HUES6 (cell line): ENCODE data around the gene TSPAN9.

Source experiments
- H3K27ac ChIP-seq: 2 replicates; pipeline ENCODE4 v1.7.0; 2013; ENCODE audit warnings: low read depth, mild to moderate bottlenecking, low read length, inconsistent platforms
- H3K27me3 ChIP-seq: 2 replicates; pipeline ENCODE4 v1.6.1; 2013; ENCODE audit warnings: low read length; ENCODE audit not compliant: control insufficient read depth, insufficient read depth
- H3K36me3 ChIP-seq: 2 replicates; pipeline ENCODE4 v1.6.1; 2013; ENCODE audit warnings: low read length; ENCODE audit not compliant: control insufficient read depth, insufficient read depth
- H3K4me1 ChIP-seq: 2 replicates; pipeline ENCODE4 v1.6.1; 2013; ENCODE audit warnings: low read length; ENCODE audit not compliant: control insufficient read depth, insufficient read depth
- H3K4me3 ChIP-seq: 2 replicates; pipeline ENCODE4 v1.5.1; 2013; ENCODE audit warnings: low read depth, low read length
- H3K9ac ChIP-seq: one replicate; pipeline ENCODE4 v1.6.1; 2013; ENCODE audit warnings: mild to moderate bottlenecking, low read length
- H3K9me3 ChIP-seq: 2 replicates; pipeline ENCODE4 v1.6.1; 2013; ENCODE audit warnings: low read depth, low read length; ENCODE audit not compliant: control insufficient read depth, insufficient read depth

Gene TSPAN9

GRCh38 chr12:3259973-3260372 is 182.8 kb downstream of the TSPAN9 start:
- no peaks in the 10 kb centered on the region for H3K36me3 ChIP-seq

GRCh38 chr12:3261782-3262359 is 184.7 kb downstream of the TSPAN9 start:
- Histone ChIP-seq H3K4me3 (no peak overlapping the region), H3K36me3 (no peaks in the 10 kb centered on the region), H3K27me3 (no peaks in the 10 kb centered on the region), H3K9ac (no peak overlapping the region), H3K9me3 (no peaks in the 10 kb centered on the region), H3K27ac (no peak overlapping the region), H3K4me1 (0 out of 2 replicates have a peak, but pooled peaks cover 4% of the 10 kb centered on the region)

More at GRCh38 chr12:3259973-3260372, 182.8 kb downstream of the TSPAN9 start:
- no peak overlapping the region for H3K27ac ChIP-seq
- H3K27me3 ChIP-seq = no peaks in the 10 kb centered on the region
- H3K9me3 ChIP-seq = no peaks in the 10 kb centered on the region
- H3K4me1 ChIP-seq = peaks cover 4% of the 10 kb centered on the region; the same call in 1 of the 2 replicates
- H3K4me3 ChIP-seq = no peak overlapping the region
- H3K9ac ChIP-seq = no peak overlapping the region

- Histone ChIP-seq H3K9me3 (no peaks in the 10 kb centered on the region), H3K4me1 (no peaks in the 10 kb centered on the region), H3K27me3 (no peaks in the 10 kb centered on the region), H3K4me3 (no peak overlapping the region), H3K27ac (no peak overlapping the region), H3K9ac (no peak overlapping the region), H3K36me3 (no peaks in the 10 kb centered on the region)
These were observed 185.3 kb downstream of the TSPAN9 start for GRCh38 chr12:3262470-3262869.

GRCh38 chr12:3263282-3263681 is 186.1 kb downstream of the TSPAN9 start:
- Histone ChIP-seq H3K9ac (no peak overlapping the region), H3K36me3 (no peaks in the 10 kb centered on the region), H3K27ac (no peak overlapping the region), H3K9me3 (no peaks in the 10 kb centered on the region), H3K4me1 (no peaks in the 10 kb centered on the region), H3K27me3 (no peaks in the 10 kb centered on the region), H3K4me3 (no peak overlapping the region)

GRCh38 chr12:3263939-3264922 is 187.1 kb downstream of the TSPAN9 start:
- H3K27ac ChIP-seq = no peak overlapping the region
- no peaks in the 10 kb centered on the region for H3K27me3 ChIP-seq
- H3K9me3 ChIP-seq = no peaks in the 10 kb centered on the region
- H3K4me1 ChIP-seq = no peaks in the 10 kb centered on the region
- H3K4me3 ChIP-seq = no peak overlapping the region
- H3K36me3 ChIP-seq = no peaks in the 10 kb centered on the region
- H3K9ac ChIP-seq = no peak overlapping the region

GRCh38 chr12:3265406-3265805 is 188.2 kb downstream of the TSPAN9 start:
- no peak overlapping the region for H3K4me3 ChIP-seq
- H3K4me1 ChIP-seq = no peaks in the 10 kb centered on the region
- no peaks in the 10 kb centered on the region for H3K36me3 ChIP-seq
- H3K9ac ChIP-seq = no peak overlapping the region
- no peak overlapping the region for H3K27ac ChIP-seq
- H3K9me3 ChIP-seq = no peaks in the 10 kb centered on the region
- no peaks in the 10 kb centered on the region for H3K27me3 ChIP-seq

- H3K4me1 ChIP-seq = no peaks in the 10 kb centered on the region
- no peaks in the 10 kb centered on the region for H3K36me3 ChIP-seq
- no peak overlapping the region for H3K9ac ChIP-seq
- no peak overlapping the region for H3K4me3 ChIP-seq
- no peaks in the 10 kb centered on the region for H3K27me3 ChIP-seq
- H3K27ac ChIP-seq = no peak overlapping the region
- H3K9me3 ChIP-seq = no peaks in the 10 kb centered on the region
These were observed 189.5 kb downstream of the TSPAN9 start for GRCh38 chr12:3266638-3267037.

GRCh38 chr12:3267690-3268089 is 190.5 kb downstream of the TSPAN9 start:
- H3K27me3 ChIP-seq = no peaks in the 10 kb centered on the region

DNA sequence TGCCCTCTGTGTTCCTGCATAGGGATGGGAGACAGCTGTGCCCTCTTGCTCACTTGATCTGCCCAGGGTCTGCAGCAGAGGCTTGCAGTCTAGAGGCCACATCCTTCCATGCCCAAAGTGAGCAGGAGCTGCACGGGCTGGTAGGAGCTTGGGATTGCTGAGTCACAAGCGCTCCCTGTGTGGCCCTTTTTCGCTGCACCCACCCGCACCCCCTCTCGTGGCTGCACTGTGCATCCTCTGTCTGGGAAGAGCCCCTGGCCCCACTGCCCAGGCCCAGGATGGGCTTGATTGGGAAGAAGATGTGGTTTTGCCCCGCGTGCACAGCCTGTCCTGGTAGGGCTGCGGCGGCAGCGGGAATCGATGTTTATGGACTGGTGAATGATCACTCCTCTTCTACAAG is 192.4 kb downstream of the TSPAN9 start:
- Histone ChIP-seq H3K4me3 (no peak overlapping the region), H3K9me3 (no peaks in the 10 kb centered on the region), H3K27me3 (no peaks in the 10 kb centered on the region), H3K9ac (no peak overlapping the region), H3K27ac (no peak overlapping the region), H3K36me3 (no peaks in the 10 kb centered on the region), H3K4me1 (no peaks in the 10 kb centered on the region)

More at GRCh38 chr12:3267690-3268089, 190.5 kb downstream of the TSPAN9 start:
- Histone ChIP-seq H3K4me1 (no peaks in the 10 kb centered on the region), H3K4me3 (no peak overlapping the region), H3K27ac (no peak overlapping the region), H3K36me3 (no peaks in the 10 kb centered on the region), H3K9me3 (no peaks in the 10 kb centered on the region), H3K9ac (no peak overlapping the region)

GRCh38 chr12:3271146-3271545 is 194.0 kb downstream of the TSPAN9 start:
- no peak overlapping the region for H3K9ac ChIP-seq
- no peaks in the 10 kb centered on the region for H3K9me3 ChIP-seq
- no peak overlapping the region for H3K4me3 ChIP-seq
- no peaks in the 10 kb centered on the region for H3K36me3 ChIP-seq
- no peak overlapping the region for H3K27ac ChIP-seq
- H3K27me3 ChIP-seq = no peaks in the 10 kb centered on the region
- H3K4me1 ChIP-seq = no peaks in the 10 kb centered on the region

GRCh38 chr12:3271639-3272038 is 194.5 kb downstream of the TSPAN9 start:
- Histone ChIP-seq H3K27me3 (no peaks in the 10 kb centered on the region), H3K9me3 (no peaks in the 10 kb centered on the region), H3K4me1 (no peaks in the 10 kb centered on the region), H3K27ac (no peak overlapping the region), H3K36me3 (no peaks in the 10 kb centered on the region), H3K9ac (no peak overlapping the region), H3K4me3 (no peak overlapping the region)
